Measurements from ENCODE around the gene AGPAT4.

AGPAT4 gene

DNA sequence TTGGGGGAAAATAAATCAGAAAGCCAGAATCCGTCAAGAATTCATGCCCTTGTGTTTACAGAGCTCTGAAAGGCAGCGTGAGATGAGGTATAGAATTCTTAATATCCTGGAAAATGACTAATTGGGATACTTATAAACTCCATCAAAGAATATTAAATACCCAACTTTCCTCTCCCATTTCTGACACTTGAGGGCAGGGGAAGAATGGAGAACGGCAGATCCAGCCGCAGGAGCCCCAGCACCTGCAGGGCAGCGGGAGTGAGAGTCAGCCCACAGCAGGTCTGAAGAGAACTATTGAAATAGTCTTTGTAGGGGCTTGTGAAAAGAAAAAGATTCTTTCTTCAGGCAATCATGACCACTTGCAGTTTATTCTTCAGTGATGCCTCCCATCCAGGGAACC is 107.2 kb downstream of the AGPAT4 start:
- no peak for DNase-seq

DNA sequence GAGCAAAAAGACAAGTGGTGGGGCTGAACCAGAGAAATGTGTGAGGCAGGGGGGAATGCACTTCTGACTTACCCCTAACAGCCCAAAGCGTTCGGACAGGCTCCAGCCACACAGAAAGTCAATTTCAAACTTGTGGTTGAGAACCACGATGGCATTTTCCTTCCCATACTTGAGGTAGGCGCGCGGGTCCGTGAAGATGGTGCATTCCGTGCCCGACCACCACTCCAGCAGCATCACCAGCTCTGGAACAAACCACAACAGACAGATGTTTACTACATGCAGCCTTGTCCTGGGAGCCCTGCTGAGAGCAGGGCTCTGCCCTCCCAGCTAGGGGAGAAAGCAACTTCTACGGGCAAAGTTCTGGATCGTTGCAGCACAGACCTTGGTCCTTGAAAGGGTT is 107.7 kb downstream of the AGPAT4 start:
- Histone ChIP-seq H3K27ac (ENCODE audit: insufficient read depth in 1 of 2, low read depth in 1 of 2, low read length in 2 of 2, poor library complexity in 1 of 2, severe bottlenecking in 2 of 2) (no peak overlapping the region), H3K4me3 (ENCODE audit: control insufficient read depth in 1 of 7, extremely low read depth in 1 of 7, insufficient read depth in 4 of 7, low read depth in 2 of 7, low read length in 6 of 7) (no peak overlapping the region), H3K27me3 (replicated peaks in 2 of 5; ENCODE audit: control insufficient read depth in 4 of 5, insufficient read depth in 5 of 5, low read length in 4 of 5) (no peaks in the 10 kb centered on the region), H3K36me3 (ENCODE audit: control insufficient read depth in 4 of 4, insufficient read depth in 4 of 4, low read length in 3 of 4) (peaks cover 0 to 47% (median 18%) of the 10 kb centered on the region in 4 experiments), H3K4me1 (ENCODE audit: control extremely low read depth in 1 of 4, control insufficient read depth in 4 of 4, insufficient read depth in 4 of 4, low read length in 3 of 4) (peaks cover 0 to 10% (median 5%) of the 10 kb centered on the region in 4 experiments), H3K9me3 (ENCODE audit: control extremely low read depth in 1 of 5, control insufficient read depth in 4 of 5, insufficient read depth in 2 of 5, low read depth in 1 of 5, low read length in 4 of 5) (peaks cover 0 to 2% (median 0%) of the 10 kb centered on the region in 5 experiments)
- ChIA-PET POLR2A (no interaction called here), CTCF (interaction anchor here (0.7 to 1.5 kb wide), 4 partner anchors 12 to 205 kb away, joined by 3 to 5 read pairs (median 4); no protein-coding TSS in a partner anchor)
- WGBS (ENCODE audit: insufficient coverage) = 91% methylated on average over 10 of the region's 11 CpGs
- DNase-seq = no peak

More for the DNA sequence above, 107.2 kb downstream of the AGPAT4 start:
- ChIA-PET CTCF (interaction anchor here (1.2 to 2.1 kb wide), 4 partner anchors 9 to 205 kb away, joined by 3 to 6 read pairs (median 5); no protein-coding TSS in a partner anchor), POLR2A (no interaction called here)
- peaks cover 0 to 3% (median 0%) of the 10 kb centered on the region in 5 experiments for H3K9me3 ChIP-seq (ENCODE audit: control extremely low read depth in 1 of 5, control insufficient read depth in 4 of 5, insufficient read depth in 2 of 5, low read depth in 1 of 5, low read length in 4 of 5)
- H3K27ac ChIP-seq (ENCODE audit: insufficient read depth in 1 of 2, low read depth in 1 of 2, low read length in 2 of 2, poor library complexity in 1 of 2, severe bottlenecking in 2 of 2) = no peak overlapping the region
- WGBS (ENCODE audit: insufficient coverage) = no CpG with 5 or more reads among the region's 5 CpGs
- peaks cover 0 to 10% (median 5%) of the 10 kb centered on the region in 4 experiments for H3K4me1 ChIP-seq (ENCODE audit: control extremely low read depth in 1 of 4, control insufficient read depth in 4 of 4, insufficient read depth in 4 of 4, low read length in 3 of 4)
- H3K36me3 ChIP-seq (ENCODE audit: control insufficient read depth in 4 of 4, insufficient read depth in 4 of 4, low read length in 3 of 4) = peaks cover 0 to 42% (median 13%) of the 10 kb centered on the region in 4 experiments
- H3K4me3 ChIP-seq (ENCODE audit: control insufficient read depth in 1 of 7, extremely low read depth in 1 of 7, insufficient read depth in 4 of 7, low read depth in 2 of 7, low read length in 6 of 7) = no peak overlapping the region
- no peaks in the 10 kb centered on the region for H3K27me3 ChIP-seq (replicated peaks in 2 of 5; ENCODE audit: control insufficient read depth in 4 of 5, insufficient read depth in 5 of 5, low read length in 4 of 5)

GRCh38 chr6:161164182-161164625 is 109.7 kb downstream of the AGPAT4 start:
- no peak overlapping the region for H3K4me3 ChIP-seq (ENCODE audit: control insufficient read depth in 1 of 7, extremely low read depth in 1 of 7, insufficient read depth in 4 of 7, low read depth in 2 of 7, low read length in 6 of 7)
- ChIA-PET POLR2A (no interaction called here), CTCF (interaction anchor here (1.4 kb wide), 1 partner anchor 208 kb away, joined by 10 read pairs; no protein-coding TSS in a partner anchor)
- H3K27me3 ChIP-seq (replicated peaks in 2 of 5; ENCODE audit: control insufficient read depth in 4 of 5, insufficient read depth in 5 of 5, low read length in 4 of 5) = no peaks in the 10 kb centered on the region
- peaks cover 0 to 50% (median 21%) of the 10 kb centered on the region in 4 experiments for H3K36me3 ChIP-seq (ENCODE audit: control insufficient read depth in 4 of 4, insufficient read depth in 4 of 4, low read length in 3 of 4)
- no peaks in the 10 kb centered on the region for H3K9me3 ChIP-seq (ENCODE audit: control extremely low read depth in 1 of 5, control insufficient read depth in 4 of 5, insufficient read depth in 2 of 5, low read depth in 1 of 5, low read length in 4 of 5)
- peaks cover 0 to 1% (median 0%) of the 10 kb centered on the region in 4 experiments for H3K4me1 ChIP-seq (ENCODE audit: control extremely low read depth in 1 of 4, control insufficient read depth in 4 of 4, insufficient read depth in 4 of 4, low read length in 3 of 4)
- 97% methylated on average over 7 of the region's 9 CpGs for WGBS (ENCODE audit: insufficient coverage)
- H3K27ac ChIP-seq (ENCODE audit: insufficient read depth in 1 of 2, low read depth in 1 of 2, low read length in 2 of 2, poor library complexity in 1 of 2, severe bottlenecking in 2 of 2) = no peak overlapping the region
- no peak for DNase-seq

- CTCF ChIA-PET = interaction anchor here (1.4 to 1.8 kb wide), 2 partner anchors 11 to 209 kb away, joined by 4 to 10 read pairs; no protein-coding TSS in a partner anchor
- Histone ChIP-seq H3K4me1 (ENCODE audit: control extremely low read depth in 1 of 4, control insufficient read depth in 4 of 4, insufficient read depth in 4 of 4, low read length in 3 of 4) (no peaks in the 10 kb centered on the region), H3K27me3 (replicated peaks in 2 of 5; ENCODE audit: control insufficient read depth in 4 of 5, insufficient read depth in 5 of 5, low read length in 4 of 5) (no peaks in the 10 kb centered on the region), H3K9me3 (ENCODE audit: control extremely low read depth in 1 of 5, control insufficient read depth in 4 of 5, insufficient read depth in 2 of 5, low read depth in 1 of 5, low read length in 4 of 5) (no peaks in the 10 kb centered on the region), H3K36me3 (ENCODE audit: control insufficient read depth in 4 of 4, insufficient read depth in 4 of 4, low read length in 3 of 4) (peaks cover 0 to 54% (median 21%) of the 10 kb centered on the region in 4 experiments), H3K27ac (ENCODE audit: insufficient read depth in 1 of 2, low read depth in 1 of 2, low read length in 2 of 2, poor library complexity in 1 of 2, severe bottlenecking in 2 of 2) (no peak overlapping the region), H3K4me3 (ENCODE audit: control insufficient read depth in 1 of 7, extremely low read depth in 1 of 7, insufficient read depth in 4 of 7, low read depth in 2 of 7, low read length in 6 of 7) (no peak overlapping the region)
- DNase-seq = no peak
- 98% methylated on average over 11 of the region's 13 CpGs for WGBS (ENCODE audit: insufficient coverage)
- POLR2A ChIA-PET = no interaction called here
Observed at GRCh38 chr6:161163466-161164181, 110.2 kb downstream of the AGPAT4 start.

- H3K27me3 ChIP-seq (replicated peaks in 2 of 5; ENCODE audit: control insufficient read depth in 4 of 5, insufficient read depth in 5 of 5, low read length in 4 of 5) = no peaks in the 10 kb centered on the region
- 100% methylated on average over 9 of the region's 9 CpGs for WGBS (ENCODE audit: insufficient coverage)
- CTCF ChIA-PET = interaction anchor here (0.8 to 1.8 kb wide), 2 partner anchors 10 to 208 kb away, joined by 3 to 4 read pairs; no protein-coding TSS in a partner anchor
- POLR2A ChIA-PET = no interaction called here
- no peak overlapping the region for H3K27ac ChIP-seq (ENCODE audit: insufficient read depth in 1 of 2, low read depth in 1 of 2, low read length in 2 of 2, poor library complexity in 1 of 2, severe bottlenecking in 2 of 2)
- H3K4me1 ChIP-seq (ENCODE audit: control extremely low read depth in 1 of 4, control insufficient read depth in 4 of 4, insufficient read depth in 4 of 4, low read length in 3 of 4) = no peaks in the 10 kb centered on the region
- H3K9me3 ChIP-seq (ENCODE audit: control extremely low read depth in 1 of 5, control insufficient read depth in 4 of 5, insufficient read depth in 2 of 5, low read depth in 1 of 5, low read length in 4 of 5) = peaks cover 0 to under 1% (median 0%) of the 10 kb centered on the region in 5 experiments
- DNase-seq = no peak
- peaks cover 2 to 58% (median 25%) of the 10 kb centered on the region in 4 experiments for H3K36me3 ChIP-seq (ENCODE audit: control insufficient read depth in 4 of 4, insufficient read depth in 4 of 4, low read length in 3 of 4)
- no peak overlapping the region for H3K4me3 ChIP-seq (ENCODE audit: control insufficient read depth in 1 of 7, extremely low read depth in 1 of 7, insufficient read depth in 4 of 7, low read depth in 2 of 7, low read length in 6 of 7)
Observed at GRCh38 chr6:161162722-161163121, 111.1 kb downstream of the AGPAT4 start.

DNA sequence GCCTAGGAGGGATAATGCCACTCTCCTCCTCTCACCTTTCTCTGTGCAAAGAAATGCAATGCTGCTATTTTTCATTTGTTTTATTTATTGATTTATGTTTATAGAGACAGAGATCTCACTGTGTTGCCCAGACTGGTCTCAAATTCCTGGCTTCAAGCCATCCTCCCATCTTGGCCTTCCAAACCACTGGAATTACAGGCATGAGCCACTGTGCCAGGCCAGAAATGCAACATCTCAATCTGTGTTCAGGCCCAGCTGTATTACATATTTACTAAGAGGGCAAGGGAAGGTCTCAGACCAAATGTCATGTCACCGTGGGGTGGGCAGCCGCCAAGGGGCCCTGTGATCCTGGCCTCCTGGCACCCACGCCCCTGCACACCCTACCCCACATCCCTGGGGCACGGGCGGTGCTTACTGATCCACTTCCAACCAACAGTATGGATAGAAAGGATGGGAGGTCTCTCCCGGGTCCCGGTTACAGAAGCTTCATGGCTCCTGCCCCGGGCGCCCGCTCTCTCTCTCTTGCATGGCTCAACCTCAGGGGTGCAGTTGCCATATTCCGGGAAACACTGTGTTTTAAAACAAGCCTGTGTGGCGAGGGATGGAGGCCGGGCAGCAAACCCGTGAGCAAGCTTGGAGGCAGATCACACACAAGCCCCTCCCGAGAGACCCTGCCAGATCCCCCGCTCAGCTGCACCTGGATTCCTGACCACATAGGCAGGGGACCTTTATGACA is 111.8 kb downstream of the AGPAT4 start:
- 96% methylated on average over 16 of the region's 16 CpGs for WGBS (ENCODE audit: insufficient coverage)

More for the DNA sequence above, 111.8 kb downstream of the AGPAT4 start:
- no peak for DNase-seq
- ChIA-PET CTCF (interaction anchor here (0.7 to 1.8 kb wide), 4 partner anchors 9 to 208 kb away, joined by 3 to 4 read pairs (median 3); no protein-coding TSS in a partner anchor), POLR2A (no interaction called here)
- Histone ChIP-seq H3K27ac (ENCODE audit: insufficient read depth in 1 of 2, low read depth in 1 of 2, low read length in 2 of 2, poor library complexity in 1 of 2, severe bottlenecking in 2 of 2) (no peak overlapping the region), H3K4me3 (ENCODE audit: control insufficient read depth in 1 of 7, extremely low read depth in 1 of 7, insufficient read depth in 4 of 7, low read depth in 2 of 7, low read length in 6 of 7) (no peak overlapping the region), H3K27me3 (replicated peaks in 2 of 5; ENCODE audit: control insufficient read depth in 4 of 5, insufficient read depth in 5 of 5, low read length in 4 of 5) (no peaks in the 10 kb centered on the region), H3K9me3 (ENCODE audit: control extremely low read depth in 1 of 5, control insufficient read depth in 4 of 5, insufficient read depth in 2 of 5, low read depth in 1 of 5, low read length in 4 of 5) (peaks cover 0 to 3% (median 0%) of the 10 kb centered on the region in 5 experiments), H3K36me3 (ENCODE audit: control insufficient read depth in 4 of 4, insufficient read depth in 4 of 4, low read length in 3 of 4) (peaks cover 2 to 63% (median 25%) of the 10 kb centered on the region in 4 experiments), H3K4me1 (ENCODE audit: control extremely low read depth in 1 of 4, control insufficient read depth in 4 of 4, insufficient read depth in 4 of 4, low read length in 3 of 4) (no peaks in the 10 kb centered on the region)
